GM21381 (cell line): ENCODE results near the gene MTHFD1L.
"Not testable (repeated sequence)": the region's sequence is repeated elsewhere in the genome, so short reads cannot be mapped to it uniquely, and the experiment has no call there.

Source experiments
- ATAC-seq: cut with Tn5 transposase; IDR thresholded peaks from one replicate; pipeline ENCODE4 v1.9.1; 2021; ENCODE audit warnings: mild to moderate bottlenecking, moderate library complexity; ENCODE audit not compliant: unreplicated experiment

Gene MTHFD1L

DNA sequence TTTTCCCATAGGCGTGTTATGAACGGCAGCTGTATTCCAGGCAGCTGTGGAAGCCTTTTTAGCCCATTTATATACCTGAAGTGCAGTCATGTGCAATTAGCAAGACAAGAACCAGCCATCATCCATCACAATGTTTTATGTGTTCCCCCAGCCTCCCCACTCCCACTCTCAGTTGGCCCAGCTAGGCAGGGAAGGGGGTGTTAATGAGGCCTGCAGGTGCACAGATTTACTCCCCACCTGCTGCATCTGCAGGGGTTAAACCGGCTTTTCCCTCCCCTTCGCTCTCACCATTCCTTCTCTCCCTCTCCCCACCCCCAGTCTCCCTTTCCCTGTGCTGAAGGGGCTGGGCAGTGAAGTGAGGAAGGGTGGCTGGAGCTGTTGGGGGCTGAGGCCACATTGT is 224.5 kb downstream of the MTHFD1L start:
- no peak for ATAC-seq

DNA sequence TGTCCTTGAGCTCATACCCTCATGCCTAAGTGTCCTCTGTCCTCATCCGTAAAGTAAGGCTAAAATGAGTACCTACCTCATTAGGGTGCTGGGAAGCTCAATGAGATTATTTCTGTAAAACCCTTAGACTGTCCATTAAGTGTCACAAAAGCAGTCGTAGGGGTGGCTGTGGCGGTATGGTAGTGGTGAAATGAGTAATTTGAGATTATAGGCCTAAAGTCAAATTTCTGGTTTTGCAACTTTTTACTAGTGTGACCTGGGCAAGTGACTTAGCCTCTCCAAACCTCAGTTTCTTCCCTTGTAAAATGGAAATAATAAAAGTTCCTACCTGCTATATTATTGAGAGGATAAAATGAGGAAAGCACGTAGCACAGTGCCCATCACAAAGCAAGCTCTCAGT is 226.1 kb downstream of the MTHFD1L start:
- ATAC-seq = no peak

DNA sequence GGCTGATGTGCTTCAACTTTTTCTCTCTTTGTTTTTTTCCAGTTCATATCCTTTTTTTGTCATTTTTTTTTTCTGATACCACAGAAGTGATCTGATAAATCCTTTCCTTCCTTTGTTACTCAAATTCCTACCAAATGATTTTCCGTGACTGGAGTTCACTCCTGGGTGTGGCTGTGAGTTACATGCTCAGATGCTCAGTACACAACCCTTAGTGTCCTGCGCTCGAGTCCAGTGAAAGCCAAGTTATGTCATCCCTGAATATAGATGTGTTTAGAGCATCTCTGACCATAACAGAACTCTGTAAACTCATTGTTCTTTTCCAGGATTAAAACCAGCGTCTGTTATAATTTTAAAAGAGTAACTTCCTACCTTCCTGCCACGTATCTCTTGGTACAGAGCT is 227.1 kb downstream of the MTHFD1L start:
- ATAC-seq = no peak

DNA sequence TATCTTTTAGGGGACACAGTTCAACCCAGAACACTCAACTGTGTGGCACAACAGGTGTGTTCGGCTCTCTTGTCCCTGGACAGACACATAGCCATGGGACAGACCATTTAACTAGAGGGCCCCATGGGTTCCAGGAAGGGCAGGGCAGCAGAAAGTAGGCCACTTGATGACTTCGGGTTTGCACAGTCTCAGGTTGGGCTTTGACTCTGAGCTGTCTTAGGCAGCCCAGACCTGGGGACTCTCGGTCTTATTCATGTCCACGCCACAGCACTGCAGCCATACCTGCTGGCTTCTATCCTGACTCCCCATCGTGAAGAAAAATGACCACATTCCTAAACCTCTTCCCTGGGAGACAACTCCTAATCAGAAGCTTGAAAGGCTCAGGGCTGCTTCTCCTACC is 228.2 kb downstream of the MTHFD1L start:
- ATAC-seq = no peak

DNA sequence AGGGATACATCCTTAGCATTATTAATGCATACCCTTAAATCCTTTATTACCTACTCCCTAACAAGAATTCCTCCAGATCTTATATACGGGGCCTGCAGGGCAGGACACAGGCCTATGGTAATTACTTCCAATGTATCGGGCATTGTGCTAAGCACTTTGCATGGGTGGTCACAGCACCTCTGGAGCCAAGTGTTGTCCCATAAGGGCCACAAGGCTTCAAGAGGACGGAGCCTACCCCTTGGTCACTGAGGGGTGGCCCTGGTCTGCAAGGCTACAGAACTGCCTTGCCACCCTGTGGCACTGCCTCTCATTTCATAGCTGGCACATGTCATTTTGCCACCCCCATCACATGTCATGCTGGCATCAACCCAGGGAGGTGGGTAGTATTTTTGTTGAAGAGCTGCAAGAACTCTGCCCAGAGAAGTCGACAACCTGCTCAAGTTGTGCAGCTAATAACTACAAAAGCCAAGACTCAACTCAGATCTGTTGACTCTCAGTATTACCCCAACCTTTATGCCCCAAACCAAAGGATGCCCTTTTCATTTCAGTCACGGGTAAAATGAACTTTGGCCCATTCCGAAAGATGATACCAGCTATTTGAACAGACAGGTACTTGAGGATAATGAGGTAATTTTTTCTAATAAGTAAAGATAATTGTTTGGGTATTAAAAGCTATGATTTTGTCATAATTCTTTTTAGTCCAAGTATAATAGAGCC is 230.2 kb downstream of the MTHFD1L start:
- ATAC-seq = no peak

DNA sequence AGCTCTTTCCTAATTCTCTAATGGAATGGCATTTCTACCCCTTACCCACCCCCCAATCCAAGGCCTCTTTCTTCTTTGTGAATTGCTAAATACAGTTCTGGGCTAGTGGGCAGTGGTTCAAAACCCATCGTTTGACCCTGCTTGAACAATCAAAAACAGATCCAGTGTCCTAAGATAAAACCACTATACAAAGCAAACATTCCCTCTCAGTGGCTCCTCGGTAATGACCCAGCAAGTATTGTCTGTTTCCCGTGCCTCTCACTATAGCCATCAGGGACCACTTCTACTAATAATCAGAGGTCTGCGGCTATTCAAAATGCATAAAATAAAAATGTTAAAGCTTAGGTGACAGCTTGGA is 230.7 kb downstream of the MTHFD1L start:
- no peak for ATAC-seq

DNA sequence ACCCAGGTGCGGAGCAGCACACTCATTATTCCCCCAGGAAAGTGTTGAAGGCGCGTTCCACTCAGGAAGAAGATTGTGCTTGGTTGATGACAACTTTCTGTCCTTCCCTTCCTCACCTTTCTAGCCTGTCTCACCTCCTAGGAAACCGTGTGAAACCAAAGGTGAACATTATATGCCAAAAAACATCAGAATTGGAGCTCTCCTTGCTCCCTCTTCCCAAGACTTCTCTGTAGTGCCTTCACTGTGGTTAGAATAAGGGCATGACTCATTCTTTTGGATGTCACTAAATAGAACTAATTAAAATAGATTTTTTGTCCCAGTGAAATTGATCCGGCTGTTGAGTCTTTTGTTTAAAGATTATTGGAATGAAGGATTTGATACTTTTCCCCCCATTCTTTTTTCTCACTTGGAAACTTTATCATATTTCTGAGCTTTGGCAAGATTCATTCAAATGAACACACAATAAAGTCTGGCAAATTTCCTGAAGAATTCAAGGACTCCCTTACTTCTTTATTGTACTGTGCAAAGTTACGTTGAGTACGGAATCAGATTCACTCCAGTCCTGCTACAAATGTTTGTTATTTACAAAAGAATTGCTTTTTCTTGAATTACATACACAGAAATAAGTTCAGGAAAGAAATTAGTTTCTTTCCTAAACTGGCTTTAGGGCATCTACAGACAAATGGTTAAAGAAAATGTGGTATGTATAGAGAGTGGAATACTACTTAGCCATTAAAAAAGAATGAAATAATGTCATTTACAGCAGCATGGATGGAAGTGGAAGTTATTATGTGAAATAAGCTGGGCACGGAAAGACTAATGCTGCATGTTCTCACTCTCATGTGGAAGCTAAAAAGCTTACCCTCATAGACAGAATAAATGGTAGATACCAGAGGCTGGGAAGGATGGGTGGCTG is 231.4 kb downstream of the MTHFD1L start:
- no peak for ATAC-seq

DNA sequence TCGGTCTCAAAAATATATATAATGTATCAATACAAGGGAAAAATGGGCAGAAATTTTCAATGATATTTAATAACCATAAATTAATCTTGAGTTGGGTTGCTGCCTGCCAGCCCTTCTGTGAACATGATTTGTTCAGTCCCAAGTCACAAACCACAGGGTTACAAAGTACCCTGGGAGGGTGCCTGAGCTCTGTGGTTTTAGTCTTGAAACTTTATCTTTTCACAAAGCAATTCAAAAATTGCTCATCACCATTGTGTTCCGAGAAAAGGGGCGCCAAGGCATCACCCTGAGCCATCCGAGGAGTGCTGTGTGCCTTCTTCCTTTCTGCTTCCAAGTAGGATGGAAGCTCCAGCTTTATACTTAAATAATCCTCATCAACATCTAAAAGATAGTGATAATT is 232.7 kb downstream of the MTHFD1L start:
- ATAC-seq = no peak

DNA sequence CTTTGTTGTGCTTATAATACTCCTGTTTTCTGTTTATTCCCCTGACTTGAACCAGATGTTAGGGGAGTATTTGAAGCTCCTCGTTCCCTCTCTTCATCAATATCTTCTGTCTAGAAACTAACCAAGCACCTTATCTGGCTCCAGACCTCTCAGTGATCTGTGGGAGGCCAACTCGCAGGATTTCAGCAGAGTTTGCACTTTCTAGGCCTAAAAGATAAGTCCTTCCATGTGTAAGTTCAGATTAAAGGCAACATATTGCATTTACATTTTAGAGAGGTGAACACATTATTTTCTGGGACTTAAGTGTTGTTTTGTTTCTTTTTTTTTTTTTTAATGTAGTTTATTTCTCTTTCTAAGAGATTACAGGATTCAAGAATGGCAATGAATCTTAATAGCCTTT is 234.8 kb downstream of the MTHFD1L start:
- no peak for ATAC-seq

DNA sequence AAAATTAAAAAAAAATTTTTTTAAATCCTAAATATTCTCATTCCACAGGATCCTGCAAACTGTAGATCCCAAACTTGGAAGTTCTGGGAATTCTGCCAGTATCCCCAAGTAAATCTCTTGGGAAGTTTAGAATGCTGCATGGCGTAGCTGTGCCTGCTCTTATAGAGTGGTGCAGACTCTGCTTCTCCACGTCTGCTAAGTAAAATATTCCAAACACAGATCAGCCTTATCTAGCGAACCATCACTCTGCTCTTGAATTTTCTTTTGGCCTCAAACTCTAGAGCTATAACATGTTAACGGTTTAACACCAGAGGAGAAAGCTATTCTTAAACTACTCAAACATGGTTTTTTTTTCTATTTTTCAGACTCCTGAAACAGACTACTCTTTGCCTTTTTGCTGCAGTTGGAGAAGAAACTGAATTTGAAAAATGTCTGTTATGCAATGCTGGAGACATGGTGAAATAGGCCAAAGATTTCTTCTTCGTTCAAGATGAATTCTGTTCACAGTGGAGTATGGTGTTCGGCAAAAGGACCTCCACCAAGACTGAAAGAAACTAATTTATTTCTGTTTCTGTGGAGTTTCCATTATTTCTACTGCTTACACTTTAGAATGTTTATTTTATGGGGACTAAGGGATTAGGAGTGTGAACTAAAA is 235.8 kb downstream of the MTHFD1L start:
- ATAC-seq = no peak

DNA sequence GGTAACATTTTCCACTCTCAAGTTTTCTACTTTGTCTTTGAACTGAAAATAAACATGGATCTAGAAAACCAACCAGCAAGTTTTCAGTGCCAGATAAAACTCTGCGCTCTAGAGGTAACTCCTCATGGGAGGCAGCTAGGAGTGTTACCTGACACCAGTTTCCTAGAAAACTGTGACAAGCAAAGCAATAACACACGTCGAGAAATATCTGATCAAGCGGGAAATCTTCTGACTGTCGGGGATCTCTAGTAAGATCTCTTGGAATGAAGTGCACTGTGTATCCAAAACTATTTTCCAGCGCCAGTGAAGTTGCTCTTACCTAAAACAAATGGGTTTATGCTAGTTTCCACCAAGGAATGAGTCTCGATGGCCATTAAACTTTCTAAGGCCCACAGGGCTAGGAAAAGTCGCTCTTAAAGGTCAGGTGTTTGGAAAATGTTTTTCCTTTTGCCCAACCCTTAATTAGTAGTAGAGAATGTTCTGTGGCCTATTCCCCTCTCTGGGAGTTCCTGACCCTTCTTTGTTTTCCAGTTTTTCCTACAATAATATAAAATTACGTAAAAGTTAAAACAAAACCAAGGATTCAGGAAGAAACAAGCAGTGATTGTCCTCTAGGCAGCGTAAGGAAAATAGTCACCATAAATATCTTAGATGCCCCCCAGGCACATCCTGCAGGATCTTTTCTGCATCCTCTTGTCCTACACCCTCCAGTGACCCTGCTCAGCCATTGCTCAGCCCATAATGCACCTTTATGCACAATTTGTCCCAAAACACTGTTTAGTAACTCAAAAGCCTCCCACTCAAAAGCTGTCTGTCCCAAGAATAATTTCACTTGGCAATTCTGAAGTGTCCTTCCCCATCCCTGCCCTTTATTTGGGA is 236.6 kb downstream of the MTHFD1L start:
- ATAC-seq = no peak

DNA sequence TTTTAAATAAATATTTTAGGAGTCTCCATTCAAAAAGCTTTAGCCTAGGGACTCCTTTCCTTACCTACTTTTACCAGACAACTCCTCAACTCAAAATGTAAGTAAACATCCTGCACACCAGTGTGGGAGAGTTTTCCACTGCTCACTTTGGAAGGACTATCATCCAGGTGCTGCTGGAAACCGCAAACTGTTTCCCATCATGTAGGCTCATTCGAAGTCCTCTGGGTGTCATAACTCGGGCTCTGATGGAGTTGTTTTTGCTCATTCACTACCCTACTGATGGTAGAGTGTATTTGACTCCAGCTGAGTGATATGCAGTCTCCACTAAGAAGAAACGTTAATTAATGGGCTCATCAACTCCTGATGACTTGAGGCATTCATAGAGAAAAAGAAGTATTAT is 237.8 kb downstream of the MTHFD1L start:
- ATAC-seq = no peak

DNA sequence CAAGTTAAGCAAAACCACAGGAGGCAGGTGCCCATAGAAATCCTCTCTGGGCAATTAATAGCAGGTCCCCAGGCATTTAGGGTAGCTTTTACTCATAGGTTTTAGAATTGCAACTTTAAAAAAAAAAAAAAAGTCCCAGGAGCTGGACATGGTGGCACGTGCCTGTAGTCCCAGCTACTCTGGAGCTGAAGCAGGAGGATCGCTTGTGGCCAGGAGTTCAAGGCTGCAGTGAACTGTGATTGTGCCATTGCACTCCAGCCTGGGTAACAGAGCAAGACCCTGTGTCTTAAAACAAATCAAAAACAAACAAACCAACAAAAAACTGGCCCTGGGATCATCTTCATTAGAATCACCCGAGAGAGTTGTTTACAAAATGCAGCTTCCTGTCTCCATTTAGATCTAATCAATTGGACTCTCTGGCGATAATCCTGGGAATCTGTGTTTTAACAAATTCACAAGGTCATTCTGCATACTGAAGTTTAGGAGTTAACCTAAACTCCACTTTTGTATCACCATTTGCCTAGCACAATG is 242.5 kb downstream of the MTHFD1L start:
- ATAC-seq = no peak

DNA sequence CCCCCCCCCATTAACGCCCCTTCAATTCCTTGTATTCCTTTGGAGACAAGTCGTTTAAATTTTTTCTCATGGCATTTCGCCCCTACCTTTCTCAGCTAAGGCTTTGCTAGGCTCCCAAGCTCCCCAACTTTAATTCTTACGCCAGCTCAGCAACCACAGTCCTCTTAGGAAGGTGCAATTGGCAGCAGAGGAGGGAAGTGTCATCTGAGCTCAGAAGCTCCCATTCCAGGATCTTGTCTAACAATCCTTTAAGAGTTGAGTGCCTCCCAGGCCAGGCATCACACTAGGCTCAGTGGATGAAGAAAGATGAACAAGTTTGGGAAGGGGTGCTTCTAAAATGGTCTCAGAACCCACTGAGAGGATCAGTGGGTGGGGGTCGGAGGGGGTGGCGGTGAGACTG is 243.0 kb downstream of the MTHFD1L start:
- ATAC-seq = no peak

DNA sequence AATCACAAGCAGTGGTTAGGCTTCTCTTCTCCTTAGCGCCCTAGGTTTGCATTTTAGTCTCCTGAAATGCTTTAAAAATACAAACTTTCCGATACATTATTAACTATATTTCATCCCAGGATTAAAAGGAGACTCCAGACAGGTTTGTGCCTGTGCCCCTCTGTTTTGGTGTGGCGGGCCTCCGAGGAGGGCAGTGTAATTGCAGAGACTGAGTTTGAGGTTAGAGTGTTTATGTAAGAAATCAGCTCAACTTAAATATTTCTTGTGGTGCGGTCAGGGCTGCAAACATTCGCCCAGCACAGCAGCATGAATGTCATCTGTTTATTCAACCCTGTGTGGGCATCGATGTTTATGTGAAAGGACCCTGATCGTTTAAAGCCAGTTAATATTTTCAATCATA is 243.9 kb downstream of the MTHFD1L start:
- ATAC-seq = no peak

DNA sequence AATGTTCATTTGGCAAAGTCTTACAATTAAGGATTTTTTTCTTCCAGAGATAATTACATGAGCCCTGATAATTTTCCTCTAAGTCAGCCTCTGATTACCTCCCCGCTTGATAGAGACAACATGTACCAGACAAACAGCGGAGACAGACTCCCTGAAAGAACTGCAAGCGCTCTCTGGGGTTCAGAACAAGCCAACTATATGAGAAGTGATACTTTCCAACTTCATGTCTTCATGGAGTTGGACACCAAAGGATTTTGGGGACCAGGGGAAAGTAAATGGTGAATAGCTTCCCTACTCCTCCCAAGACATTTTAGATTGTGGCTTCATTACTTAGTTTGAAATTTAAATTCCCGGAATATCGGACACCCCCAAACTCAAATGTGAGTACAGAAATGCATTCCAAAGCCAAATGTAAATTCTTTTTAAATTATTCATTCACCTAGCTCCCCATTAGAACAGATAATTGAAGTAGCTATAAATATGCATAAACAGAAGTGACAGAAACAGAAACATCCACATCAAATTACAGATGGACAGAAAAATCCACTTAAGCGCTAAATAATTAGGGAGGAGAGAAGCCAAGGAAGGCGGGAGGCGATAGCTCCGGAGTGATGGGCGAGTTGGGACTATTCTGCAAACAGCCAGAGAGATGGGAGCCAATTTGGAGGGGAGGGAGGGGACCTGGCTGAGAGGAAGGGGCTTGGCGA is 244.5 kb downstream of the MTHFD1L start:
- ATAC-seq = no peak

DNA sequence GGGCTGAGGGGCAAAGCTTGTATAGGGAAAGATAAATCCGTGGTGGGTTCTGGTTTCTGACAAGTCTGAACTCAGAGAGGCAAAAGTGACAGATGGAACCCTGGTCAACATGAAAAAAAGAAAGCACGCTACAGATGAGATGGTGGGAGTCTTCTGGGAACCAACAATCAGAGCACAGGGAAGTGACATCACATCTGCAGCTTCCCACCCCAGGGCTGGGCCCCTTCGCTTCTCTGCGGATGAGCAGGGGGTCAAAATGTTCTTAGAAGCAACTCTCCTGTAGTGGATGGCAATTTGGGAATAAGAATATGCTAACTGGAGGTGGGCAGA is 245.0 kb downstream of the MTHFD1L start:
- no peak for ATAC-seq

DNA sequence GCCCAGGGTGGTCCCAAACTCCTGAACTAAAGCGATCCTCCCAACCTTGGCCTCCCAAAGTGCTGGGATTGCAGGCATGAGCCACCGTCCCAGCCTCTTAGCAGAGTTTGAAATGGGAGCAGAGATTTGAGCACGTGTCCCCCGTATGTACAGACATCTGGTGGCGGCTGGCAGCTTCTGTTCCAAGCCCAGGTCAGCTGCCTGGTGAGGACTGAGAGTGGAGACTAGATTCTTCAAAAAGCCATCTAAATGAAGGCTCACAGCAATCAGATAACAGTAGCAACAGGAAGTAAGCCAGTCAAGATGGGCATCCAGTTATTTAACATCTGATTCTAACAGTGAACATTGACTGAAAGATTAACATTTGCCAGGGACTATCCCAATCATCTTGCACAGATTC is 246.2 kb downstream of the MTHFD1L start:
- ATAC-seq = no peak

DNA sequence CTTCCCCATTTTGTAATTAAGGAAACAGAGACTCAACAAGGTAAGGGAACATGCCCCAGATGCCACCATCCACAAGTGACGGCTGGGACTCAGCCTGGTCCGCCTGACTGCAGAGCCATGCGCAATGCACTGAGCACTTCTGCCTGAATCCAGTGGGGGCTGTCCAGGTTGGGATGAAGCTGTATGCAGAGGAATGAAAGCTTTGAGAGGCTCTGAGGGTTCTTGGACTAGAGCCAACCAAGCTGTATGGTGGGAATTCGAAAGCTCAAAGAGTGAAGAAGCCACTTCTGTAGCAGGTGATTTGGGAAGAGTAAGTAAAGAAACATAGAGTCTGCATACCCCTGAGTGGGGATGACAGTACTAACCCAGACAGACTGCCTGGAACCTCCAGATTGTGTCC is 246.6 kb downstream of the MTHFD1L start:
- no peak for ATAC-seq

DNA sequence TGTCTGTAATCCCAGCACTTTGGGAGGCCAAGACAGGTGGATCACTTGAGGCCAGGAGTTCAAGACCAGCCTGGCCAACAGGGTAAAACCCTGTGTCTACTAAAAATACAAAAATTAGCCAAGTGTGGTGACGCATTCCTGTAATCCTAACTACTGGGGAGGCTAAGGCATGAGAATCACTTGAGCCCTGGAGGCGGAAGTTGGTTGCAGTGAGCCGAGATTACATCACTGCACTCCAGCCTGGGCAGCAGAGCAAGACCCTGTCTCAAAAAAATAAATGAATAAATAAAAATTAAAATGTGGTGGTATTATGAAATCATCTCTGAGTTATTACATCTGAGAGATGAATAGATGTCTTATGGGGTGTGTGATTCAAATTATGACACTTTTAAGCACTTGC is 247.4 kb downstream of the MTHFD1L start:
- not testable (repeated sequence) for ATAC-seq
